ENCODE data around the gene RIN1. TPM values are rescaled to one million over a fixed set of nuclear protein-coding genes. Genes with fewer than 3 reads are reported as not detected.
A peak's percentile ranks its signal among the peaks of the same experiment; 100 is the strongest.

RIN1 gene
- total and polyA plus RNA-seq, 9 of the 15 experiments (the other 6 are each of a cell fraction or from before 2014, with no cell fraction given): 0.01 to 1.2 (median 0.45) TPM; not detected in 1

- TF ChIP-seq HDAC6 (IDR thresholded peaks at IDR 0.05; ENCODE audit: low read depth, low read length): no peak
- no peak for TF ChIP-seq ZNF561 (CRISPR knock-in tag; conservative IDR thresholded peaks at IDR 0.05)
- no peak for TF ChIP-seq NFIX (CRISPR knock-in tag; IDR thresholded peaks at IDR 0.05; ENCODE audit: low read depth)
- TF ChIP-seq, protein P1, sequence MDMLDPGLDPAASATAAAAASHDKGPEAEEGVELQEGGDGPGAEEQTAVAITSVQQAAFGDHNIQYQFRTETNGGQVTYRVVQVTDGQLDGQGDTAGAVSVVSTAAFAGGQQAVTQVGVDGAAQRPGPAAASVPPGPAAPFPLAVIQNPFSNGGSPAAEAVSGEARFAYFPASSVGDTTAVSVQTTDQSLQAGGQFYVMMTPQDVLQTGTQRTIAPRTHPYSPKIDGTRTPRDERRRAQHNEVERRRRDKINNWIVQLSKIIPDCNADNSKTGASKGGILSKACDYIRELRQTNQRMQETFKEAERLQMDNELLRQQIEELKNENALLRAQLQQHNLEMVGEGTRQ (CRISPR knock-in tag; IDR thresholded peaks at IDR 0.05): no peak
- no peak; the same call in 1 of the 2 replicates for TF ChIP-seq SRSF1 (IDR thresholded peaks at IDR 0.05; ENCODE audit: low read depth, low read length)
- TF ChIP-seq CREB3L1 (IDR thresholded peaks at IDR 0.05; ENCODE audit: borderline replicate concordance, low read depth): peak; percentile 99
- TF ChIP-seq RCOR1 (IDR thresholded peaks at IDR 0.05; ENCODE audit: borderline replicate concordance in 1 of 2, low read depth in 2 of 2, low read length in 2 of 2): no peak
- peak; percentile 99 for TF ChIP-seq RBM25 (IDR thresholded peaks at IDR 0.05; ENCODE audit: low read depth, low read length, severe bottlenecking)
- peak; percentile 89 for TF ChIP-seq GATAD2B (IDR thresholded peaks at IDR 0.05; ENCODE audit: borderline replicate concordance)
- TF ChIP-seq, protein P2, sequence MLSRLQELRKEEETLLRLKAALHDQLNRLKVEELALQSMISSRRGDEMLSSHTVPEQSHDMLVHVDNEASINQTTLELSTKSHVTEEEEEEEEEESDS (CRISPR knock-in tag; IDR thresholded peaks at IDR 0.05): no peak
- peak; percentile 58 for TF ChIP-seq POLR2B (IDR thresholded peaks at IDR 0.05; ENCODE audit: low read depth, partially characterized antibody)
- TF ChIP-seq, protein P3, sequence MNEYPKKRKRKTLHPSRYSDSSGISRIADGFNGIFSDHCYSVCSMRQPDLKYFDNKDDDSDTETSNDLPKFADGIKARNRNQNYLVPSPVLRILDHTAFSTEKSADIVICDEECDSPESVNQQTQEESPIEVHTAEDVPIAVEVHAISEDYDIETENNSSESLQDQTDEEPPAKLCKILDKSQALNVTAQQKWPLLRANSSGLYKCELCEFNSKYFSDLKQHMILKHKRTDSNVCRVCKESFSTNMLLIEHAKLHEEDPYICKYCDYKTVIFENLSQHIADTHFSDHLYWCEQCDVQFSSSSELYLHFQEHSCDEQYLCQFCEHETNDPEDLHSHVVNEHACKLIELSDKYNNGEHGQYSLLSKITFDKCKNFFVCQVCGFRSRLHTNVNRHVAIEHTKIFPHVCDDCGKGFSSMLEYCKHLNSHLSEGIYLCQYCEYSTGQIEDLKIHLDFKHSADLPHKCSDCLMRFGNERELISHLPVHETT (CRISPR knock-in tag; conservative IDR thresholded peaks at IDR 0.05 in 1 of 2, IDR thresholded peaks at IDR 0.05 in 1 of 2): peak in 1 of 2 experiments; percentile 93; a peak in 2 of 4 replicates
- no peak for TF ChIP-seq NFE2 (IDR thresholded peaks at IDR 0.05; ENCODE audit: low read depth)
- no peak for TF ChIP-seq NCOA6 (IDR thresholded peaks at IDR 0.05)
- TF ChIP-seq MECOM (CRISPR knock-in tag; IDR thresholded peaks at IDR 0.05): no peak
- peak; percentile 61; the same call in 1 of the 2 replicates for TF ChIP-seq HDAC8 (tag; IDR thresholded peaks at IDR 0.05)
- TF ChIP-seq ATF1 (CRISPR knock-in tag; IDR thresholded peaks at IDR 0.05): no peak
- peak; percentile 96 for TF ChIP-seq ATF1 (tag; IDR thresholded peaks at IDR 0.05)
- 0 out of 2 replicates have a peak, but pooled peaks have one; percentile 49 for TF ChIP-seq ZNF282 (CRISPR knock-in tag; IDR thresholded peaks at IDR 0.05)
- TF ChIP-seq HNRNPUL1 (IDR thresholded peaks at IDR 0.05; ENCODE audit: low read length): no peak
- TF ChIP-seq HBP1 (CRISPR knock-in tag; IDR thresholded peaks at IDR 0.05): no peak
These were observed 47.3 kb downstream of the RIN1 start, which contains the start of gene YIF1A (continued) for GRCh38 chr11:66288671-66289547.

Measured in K562 (cell line).